ENCODE measurements around the gene MAML1.

The MAML1 gene

DNA sequence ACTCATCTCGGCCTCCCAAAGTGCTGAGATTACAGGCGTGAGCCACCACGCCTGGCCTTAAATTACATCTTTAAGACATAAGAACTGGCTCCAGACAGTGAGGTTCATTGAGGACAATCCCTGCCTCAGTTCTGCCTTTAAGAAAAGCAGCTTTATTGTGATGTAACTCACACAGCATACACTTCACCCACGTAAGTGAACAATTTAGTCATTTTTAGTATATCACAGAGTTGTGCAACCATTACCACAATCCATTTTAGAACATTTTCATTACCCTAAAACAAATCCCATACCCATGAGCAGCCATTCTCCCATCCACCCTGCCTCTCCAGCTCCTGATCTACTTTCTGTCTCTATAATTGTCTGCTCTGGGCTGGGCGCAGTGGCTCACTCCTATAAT lies 37.2 kb downstream of the MAML1 start:
- Histone ChIP-seq H3K36me3 (ENCODE audit: insufficient read depth) (no peaks in the 10 kb centered on the region), H3K27ac (no peak overlapping the region), H3K9ac (no peak overlapping the region), H3K4me3 (IDR thresholded peaks at IDR 0.05; ENCODE audit: insufficient read depth, low read depth, low read length) (no peak overlapping the region), H2AFZ (ENCODE audit: low read depth) (no peak overlapping the region), H3K4me1 (ENCODE audit: low read depth, poor library complexity, severe bottlenecking) (no peaks in the 10 kb centered on the region), H3K4me2 (no peak overlapping the region), H4K20me1 (ENCODE audit: insufficient read depth) (no peaks in the 10 kb centered on the region), H3K27me3 (ENCODE audit: insufficient read depth, low read depth) (no peaks in the 10 kb centered on the region), H3K79me2 (ENCODE audit: insufficient read depth, low read depth) (no peaks in the 10 kb centered on the region)
- TF ChIP-seq, protein P1, sequence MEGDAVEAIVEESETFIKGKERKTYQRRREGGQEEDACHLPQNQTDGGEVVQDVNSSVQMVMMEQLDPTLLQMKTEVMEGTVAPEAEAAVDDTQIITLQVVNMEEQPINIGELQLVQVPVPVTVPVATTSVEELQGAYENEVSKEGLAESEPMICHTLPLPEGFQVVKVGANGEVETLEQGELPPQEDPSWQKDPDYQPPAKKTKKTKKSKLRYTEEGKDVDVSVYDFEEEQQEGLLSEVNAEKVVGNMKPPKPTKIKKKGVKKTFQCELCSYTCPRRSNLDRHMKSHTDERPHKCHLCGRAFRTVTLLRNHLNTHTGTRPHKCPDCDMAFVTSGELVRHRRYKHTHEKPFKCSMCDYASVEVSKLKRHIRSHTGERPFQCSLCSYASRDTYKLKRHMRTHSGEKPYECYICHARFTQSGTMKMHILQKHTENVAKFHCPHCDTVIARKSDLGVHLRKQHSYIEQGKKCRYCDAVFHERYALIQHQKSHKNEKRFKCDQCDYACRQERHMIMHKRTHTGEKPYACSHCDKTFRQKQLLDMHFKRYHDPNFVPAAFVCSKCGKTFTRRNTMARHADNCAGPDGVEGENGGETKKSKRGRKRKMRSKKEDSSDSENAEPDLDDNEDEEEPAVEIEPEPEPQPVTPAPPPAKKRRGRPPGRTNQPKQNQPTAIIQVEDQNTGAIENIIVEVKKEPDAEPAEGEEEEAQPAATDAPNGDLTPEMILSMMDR (conservative IDR thresholded peaks at IDR 0.05; ENCODE audit: low read depth, low read length) = no peak

DNA sequence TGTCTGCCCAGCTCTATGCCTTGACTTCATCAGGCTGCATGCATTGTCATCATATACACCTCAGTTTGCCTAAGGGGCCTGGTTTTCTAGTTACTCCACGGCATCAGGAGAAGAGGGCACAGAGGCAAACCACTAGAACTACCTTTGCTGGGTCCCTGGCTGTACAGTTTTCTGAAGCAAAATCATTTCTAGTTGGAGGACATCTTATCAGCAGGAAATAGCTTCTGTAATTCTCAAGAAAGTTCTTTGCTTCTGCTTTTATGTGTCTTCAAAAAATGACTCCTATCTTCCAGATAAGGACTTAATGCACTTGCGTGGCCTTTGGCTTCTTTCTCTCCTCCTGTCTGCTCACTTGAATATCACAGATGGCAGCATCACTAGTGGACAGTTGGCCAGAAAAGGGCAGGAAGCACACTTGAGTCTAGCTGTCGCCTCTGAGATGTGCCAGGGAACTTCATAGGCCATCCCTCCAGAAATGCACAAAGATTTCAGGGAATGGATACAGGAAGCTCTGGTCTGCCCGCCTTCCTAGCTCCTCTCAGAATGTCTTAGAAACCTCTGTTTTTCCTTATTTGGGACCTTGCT lies 38.8 kb downstream of the MAML1 start:
- H3K27me3 ChIP-seq (ENCODE audit: insufficient read depth, low read depth) = no peaks in the 10 kb centered on the region
- H3K79me2 ChIP-seq (ENCODE audit: insufficient read depth, low read depth) = no peaks in the 10 kb centered on the region
- no peak overlapping the region for H3K27ac ChIP-seq
- H3K9ac ChIP-seq = no peak overlapping the region
- TF ChIP-seq, protein P1 (conservative IDR thresholded peaks at IDR 0.05; ENCODE audit: low read depth, low read length) = no peak
- no peaks in the 10 kb centered on the region for H4K20me1 ChIP-seq (ENCODE audit: insufficient read depth)
- H3K4me3 ChIP-seq (IDR thresholded peaks at IDR 0.05; ENCODE audit: insufficient read depth, low read depth, low read length) = no peak overlapping the region
- no peak overlapping the region for H2AFZ ChIP-seq (ENCODE audit: low read depth)
- no peaks in the 10 kb centered on the region for H3K4me1 ChIP-seq (ENCODE audit: low read depth, poor library complexity, severe bottlenecking)
- no peak overlapping the region for H3K4me2 ChIP-seq
- H3K36me3 ChIP-seq (ENCODE audit: insufficient read depth) = no peaks in the 10 kb centered on the region

DNA sequence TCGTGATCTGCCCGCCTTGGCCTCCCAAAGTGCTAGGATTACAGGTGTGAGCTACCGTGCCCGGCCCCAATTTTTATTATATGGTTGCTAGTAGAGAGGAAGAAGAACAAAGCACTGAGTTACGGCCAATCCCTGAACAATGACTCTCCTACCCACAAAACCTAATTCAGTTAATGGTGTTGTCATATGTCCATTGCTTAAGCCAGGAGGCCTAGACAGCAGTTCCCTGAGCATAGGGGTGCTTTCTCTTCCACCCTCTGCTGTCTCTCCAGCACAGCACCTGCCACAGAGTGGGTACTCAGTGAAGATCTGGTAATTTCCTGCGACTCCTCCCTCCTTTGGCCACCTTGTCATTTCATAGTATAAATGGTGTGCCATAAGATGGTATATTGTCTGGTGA lies 39.7 kb downstream of the MAML1 start:
- Histone ChIP-seq H3K4me1 (ENCODE audit: low read depth, poor library complexity, severe bottlenecking) (no peaks in the 10 kb centered on the region), H4K20me1 (ENCODE audit: insufficient read depth) (no peaks in the 10 kb centered on the region), H3K4me2 (no peak overlapping the region), H3K79me2 (ENCODE audit: insufficient read depth, low read depth) (no peaks in the 10 kb centered on the region), H3K27ac (no peak overlapping the region), H3K27me3 (ENCODE audit: insufficient read depth, low read depth) (no peaks in the 10 kb centered on the region), H2AFZ (ENCODE audit: low read depth) (no peak overlapping the region), H3K36me3 (ENCODE audit: insufficient read depth) (no peaks in the 10 kb centered on the region), H3K9ac (no peak overlapping the region), H3K4me3 (IDR thresholded peaks at IDR 0.05; ENCODE audit: insufficient read depth, low read depth, low read length) (no peak overlapping the region)
- TF ChIP-seq, protein P1 (conservative IDR thresholded peaks at IDR 0.05; ENCODE audit: low read depth, low read length) = no peak

DNA sequence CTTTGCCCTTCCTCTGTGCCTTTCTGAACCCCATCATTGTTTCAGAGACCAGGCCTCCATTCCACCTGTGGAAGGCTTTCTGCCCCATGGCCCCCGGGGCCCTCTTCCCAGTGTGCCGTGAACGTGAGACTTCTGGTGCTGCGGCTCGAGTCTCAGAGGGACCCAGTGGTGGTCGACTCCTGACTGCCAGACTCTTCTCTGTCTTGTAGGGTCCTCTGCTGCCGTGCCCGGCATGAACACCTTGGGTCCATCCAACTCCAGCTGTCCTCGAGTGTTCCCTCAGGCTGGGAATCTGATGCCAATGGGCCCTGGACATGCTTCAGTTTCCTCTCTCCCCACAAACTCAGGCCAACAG lies 41.0 kb downstream of the MAML1 start:
- Histone ChIP-seq H4K20me1 (ENCODE audit: insufficient read depth) (no peaks in the 10 kb centered on the region), H3K4me3 (IDR thresholded peaks at IDR 0.05; ENCODE audit: insufficient read depth, low read depth, low read length) (no peak overlapping the region), H3K9ac (no peak overlapping the region), H3K4me1 (ENCODE audit: low read depth, poor library complexity, severe bottlenecking) (no peaks in the 10 kb centered on the region), H3K27me3 (ENCODE audit: insufficient read depth, low read depth) (no peaks in the 10 kb centered on the region), H2AFZ (ENCODE audit: low read depth) (no peak overlapping the region), H3K36me3 (ENCODE audit: insufficient read depth) (no peaks in the 10 kb centered on the region), H3K27ac (no peak overlapping the region), H3K79me2 (ENCODE audit: insufficient read depth, low read depth) (no peaks in the 10 kb centered on the region), H3K4me2 (no peak overlapping the region)
- TF ChIP-seq, protein P1 (conservative IDR thresholded peaks at IDR 0.05; ENCODE audit: low read depth, low read length) = no peak
